Measurements from ENCODE around the gene ADAM8.
A peak's percentile ranks its signal among the peaks of the same experiment; 100 is the strongest.
"Not testable (repeated sequence)": the region's sequence is repeated elsewhere in the genome, so short reads cannot be mapped to it uniquely, and the experiment has no call there.

ADAM8 gene

DNA sequence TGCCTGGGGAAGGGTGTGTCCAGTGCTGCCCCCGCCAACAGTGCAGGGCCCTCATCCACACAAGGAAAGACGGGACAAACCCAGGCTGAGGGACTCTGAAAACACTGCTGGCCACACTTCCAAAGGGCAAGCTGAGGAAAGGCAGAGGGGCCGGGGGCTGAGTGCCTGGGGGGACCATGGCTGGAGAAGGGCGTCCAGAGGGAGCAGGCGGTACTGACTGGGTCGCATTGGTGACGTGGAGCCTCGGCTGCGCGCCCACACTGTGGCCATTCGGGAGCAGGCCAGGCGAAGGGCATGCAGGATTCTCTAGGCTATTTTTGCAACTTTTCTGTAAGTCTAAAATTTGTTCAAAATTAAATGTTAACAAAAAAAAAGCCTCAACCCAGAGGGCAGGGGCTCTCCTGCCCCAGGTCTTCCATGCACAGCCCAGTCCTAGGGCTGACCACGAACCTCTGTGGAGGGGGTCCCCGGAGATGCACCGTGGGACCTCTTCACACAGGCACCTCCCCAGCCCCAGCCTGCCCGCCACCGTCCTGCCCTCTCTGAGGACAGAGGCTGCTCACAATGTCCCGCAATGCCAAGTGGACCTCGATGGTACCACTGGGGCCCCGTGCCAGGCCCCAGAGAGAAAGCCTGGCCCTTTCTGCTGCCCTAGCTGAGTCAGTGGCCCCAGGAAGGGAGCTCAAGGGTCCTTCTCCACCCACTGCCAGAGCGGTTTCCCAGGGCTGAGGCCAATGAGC, 10.4 kb downstream of the ADAM8 start:
- no peak for DNase-seq

DNA sequence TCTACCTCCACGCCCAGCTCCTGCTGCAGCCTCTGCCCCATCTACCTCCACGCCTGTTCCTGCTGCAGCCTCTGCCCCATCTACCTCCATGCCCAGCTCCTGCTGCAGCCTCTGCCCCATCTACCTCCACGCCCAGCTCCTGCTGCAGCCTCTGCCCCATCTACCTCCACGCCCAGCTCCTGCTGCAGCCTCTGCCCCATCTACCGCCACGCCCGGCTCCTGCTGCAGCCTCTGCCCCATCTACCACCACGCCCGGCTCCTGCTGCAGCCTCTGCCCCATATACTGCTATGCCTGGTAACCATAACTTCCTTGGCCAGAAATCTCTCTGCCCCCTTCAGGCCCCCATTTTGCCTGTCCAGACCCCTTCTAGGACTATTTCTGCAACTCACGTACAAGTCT, 11.6 kb downstream of the ADAM8 start:
- not testable (repeated sequence) for DNase-seq

DNA sequence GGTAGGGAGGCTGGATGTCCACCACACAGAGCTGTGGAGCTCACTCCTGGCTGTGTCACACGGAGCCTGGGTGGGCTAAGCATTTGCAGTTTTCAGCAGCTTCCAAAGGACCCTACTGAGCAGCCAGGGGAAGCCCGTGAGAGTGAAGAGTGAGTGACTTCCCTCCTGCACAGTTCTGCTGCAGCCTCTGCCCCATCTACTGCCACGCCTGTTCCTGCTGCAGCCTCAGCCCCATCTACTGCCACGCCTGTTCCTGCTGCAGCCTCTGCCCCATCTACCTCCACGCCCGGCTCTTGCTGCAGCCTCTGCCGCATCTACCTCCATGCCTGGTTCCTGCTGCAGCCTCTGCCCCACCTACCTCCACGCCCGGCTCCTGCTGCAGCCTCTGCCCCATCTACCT, 12.2 kb downstream of the ADAM8 start:
- DNase-seq = no peak

DNA sequence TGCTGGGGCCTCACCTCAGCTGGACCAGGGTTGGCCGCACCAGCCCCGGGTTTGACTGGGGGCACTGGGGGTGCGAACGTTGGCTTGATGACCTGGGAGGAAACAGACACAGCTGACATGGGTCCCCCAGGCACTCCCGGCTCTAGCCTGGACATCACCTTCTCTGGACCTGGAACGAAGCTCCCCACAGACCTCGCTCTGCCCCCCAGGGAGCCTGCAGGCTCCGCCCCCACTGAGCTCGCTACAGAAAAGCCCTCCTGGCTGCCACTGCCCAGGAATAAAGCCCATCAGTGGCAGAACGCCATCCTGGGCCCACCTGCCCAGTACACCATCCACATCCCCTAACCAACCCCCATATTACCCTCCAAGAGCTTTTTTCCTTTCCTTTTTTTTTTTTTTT, 13.0 kb downstream of the ADAM8 start:
- DNase-seq = no peak

DNA sequence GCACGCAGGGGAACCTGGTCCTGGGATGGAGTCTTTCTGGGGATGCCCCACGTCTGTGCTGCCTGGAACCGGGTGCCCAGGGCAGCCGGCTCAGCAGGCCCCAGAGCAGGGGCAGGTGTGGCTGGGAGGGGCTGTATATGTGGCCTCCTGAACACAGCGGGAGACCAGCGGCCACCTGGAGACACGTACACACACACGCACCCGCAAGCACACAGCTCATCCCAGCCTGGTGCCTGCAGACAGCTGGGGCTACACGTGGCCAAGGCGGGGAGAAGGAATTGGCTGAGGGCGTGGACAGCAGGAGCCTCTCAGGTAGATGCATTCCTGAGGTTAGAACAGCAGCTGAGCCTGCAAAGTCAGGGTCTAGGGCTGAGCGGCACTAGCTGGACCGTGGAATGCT, 14.0 kb downstream of the ADAM8 start:
- peak; percentile 69 for DNase-seq

DNA sequence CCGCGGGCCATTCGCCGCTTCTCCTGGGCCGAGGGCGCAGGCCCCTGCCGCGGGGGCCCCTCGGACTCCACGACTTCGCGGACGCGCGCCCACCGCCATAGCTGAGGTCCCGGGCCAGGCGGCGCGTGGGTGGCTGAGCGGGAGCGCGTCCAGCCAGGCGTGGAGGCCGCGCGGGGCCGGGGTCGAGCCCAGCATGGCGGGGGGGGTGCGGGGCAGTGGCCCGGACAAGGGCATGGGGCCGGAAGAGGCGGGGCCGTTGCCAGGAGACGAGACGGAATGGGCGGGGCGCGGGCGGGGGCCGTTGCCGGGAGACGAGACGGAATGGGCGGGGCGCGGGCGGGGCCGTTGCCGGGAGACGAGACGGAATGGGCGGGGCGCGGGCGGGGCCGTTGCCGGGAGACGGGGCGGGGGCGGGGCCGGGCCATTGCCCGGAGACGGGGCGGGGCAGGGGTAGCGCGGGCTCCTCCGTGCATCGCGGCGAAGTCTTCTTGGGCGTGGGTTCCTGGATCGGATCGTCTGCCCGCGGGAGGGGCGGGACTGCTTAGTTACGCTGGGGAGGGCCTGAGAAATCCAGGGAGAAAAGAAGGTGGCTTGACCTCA, 14.8 kb downstream of the ADAM8 start:
- DNase-seq = peak; percentile 71

DNA sequence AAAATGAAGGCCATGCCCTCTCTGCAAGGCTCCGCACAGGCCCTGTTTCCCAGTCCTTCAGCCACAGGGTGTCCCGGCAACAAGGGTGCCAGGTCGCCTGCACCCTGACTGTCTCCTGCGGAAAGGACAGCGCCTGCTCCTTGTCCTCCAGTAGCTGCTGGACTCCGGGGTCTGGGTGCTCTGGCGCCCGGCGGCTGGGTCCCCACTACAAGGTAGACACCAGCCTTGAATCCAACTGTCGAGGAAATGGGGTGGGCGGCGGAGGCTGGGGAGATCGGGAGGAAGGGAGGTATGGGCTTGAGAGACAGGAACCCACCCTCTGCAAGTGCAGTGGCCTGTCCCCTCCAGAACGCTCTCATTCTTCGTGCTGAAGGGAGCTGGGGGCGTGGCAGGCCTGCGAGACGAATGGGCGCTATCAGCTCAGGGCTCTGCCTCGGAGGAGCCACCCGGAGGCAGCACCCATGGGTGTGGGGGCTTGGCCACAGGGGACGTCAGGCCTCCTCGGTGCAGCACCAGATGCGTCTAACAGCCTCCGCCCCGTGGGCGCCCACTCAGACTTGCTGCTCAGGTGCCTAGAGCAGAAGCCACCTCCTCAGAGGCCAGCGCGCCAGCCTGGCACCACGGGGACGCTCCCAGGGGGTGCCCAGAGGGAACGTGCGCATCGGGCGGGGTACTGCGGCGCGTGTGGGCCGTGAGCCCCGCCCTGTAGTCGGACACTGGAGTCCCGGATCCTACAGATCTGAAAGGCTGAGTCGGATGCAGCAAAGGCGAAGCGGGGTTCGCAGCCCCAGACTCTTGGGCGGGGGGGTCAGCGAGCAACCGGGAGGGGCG, 15.6 kb downstream of the ADAM8 start:
- DNase-seq = peak; percentile 29

DNA sequence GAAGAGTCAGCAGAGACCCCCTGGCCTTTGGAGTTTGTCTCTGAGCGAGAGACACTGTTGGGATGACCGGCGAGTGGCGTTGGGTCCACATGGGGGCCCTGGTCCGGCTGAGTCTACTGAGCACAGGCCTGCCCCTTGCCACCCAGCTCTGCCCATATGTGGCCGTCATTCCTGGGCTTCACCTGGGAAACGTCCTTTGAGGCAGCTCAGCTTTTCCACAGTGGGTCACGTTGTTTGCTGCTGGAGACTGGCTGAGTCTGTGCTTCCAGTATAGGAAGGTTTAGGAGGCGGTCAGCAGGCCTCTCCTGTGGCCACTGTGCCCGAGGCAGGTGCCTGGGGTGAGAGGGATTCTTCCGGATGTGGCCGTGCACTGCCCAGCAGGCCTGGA, 17.1 kb downstream of the ADAM8 start:
- no peak for DNase-seq

DNA sequence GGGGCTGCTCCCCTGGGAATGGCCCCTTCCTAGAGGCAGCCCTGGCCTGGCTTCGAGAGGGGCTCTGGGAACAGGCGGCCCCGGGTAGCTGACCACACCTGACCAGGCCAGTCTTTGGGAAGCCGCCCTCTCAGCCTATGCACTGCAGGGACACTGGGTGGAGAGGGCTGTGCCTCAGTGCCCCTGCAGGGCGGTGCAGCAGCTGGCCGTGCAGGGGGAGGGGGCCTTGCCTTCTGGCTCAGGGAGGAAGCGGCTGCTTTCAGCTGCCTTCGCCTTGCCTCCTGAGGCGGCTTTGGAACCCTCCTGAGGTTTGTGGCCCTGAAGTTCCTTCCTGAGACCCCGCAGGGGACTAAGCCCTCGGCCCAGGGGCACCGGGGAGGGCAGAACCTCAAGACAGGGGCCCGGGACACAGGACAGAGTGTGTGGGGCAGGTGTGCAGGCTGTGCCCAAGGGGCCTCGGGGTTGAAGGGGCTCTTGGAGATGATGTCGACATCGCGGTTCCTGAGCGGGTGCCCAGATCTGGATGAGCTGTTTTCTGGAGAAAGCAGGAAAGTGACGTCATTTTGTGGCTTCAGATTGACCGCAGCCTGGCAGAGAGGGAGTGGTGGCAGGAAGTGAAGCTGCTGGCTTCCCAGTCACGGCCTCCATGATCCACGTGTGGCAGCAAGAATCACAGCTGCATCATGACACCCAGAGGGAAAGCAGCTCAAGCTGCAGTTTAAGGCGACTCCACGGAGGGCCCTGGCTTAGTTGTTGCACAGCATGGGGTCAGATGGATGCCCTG, 17.7 kb downstream of the ADAM8 start:
- no peak for DNase-seq

DNA sequence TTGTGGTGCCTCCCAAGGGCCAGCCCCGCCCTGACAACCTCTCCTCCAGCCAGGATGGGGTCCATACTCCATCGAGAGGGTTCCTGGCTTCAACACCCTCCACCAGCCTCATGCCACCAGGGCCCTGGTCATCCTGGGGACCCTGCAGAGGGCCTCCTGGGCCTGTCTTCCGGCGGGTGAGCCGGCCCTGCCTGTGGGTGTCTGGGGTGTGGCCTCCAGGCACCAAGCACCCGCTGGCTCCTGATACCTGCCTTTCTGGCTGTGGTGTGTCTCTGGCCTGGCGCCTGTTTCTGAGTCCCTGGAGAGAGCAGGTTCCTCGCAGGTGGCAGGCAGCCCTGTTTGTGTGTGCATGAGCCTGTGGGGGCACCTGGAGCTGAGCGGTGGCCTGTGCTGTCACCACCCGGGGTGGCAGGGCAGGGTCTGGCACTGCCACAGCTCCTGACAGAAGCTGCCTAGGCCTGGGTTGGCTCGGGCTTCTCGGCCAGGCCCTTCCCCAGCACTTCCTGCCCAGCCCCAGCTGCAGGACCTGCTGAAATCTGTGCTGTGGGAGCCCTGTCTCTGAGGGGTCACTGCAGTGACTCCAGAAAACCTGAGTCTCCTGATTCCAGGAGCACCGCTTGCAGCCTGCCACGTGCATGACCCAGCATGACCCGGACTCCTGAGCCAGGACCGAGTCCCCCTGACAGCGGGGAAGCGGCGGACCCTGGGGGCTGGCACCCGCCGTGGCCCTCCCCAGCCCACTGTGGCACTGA, 18.4 kb downstream of the ADAM8 start:
- DNase-seq = peak; percentile 41

DNA sequence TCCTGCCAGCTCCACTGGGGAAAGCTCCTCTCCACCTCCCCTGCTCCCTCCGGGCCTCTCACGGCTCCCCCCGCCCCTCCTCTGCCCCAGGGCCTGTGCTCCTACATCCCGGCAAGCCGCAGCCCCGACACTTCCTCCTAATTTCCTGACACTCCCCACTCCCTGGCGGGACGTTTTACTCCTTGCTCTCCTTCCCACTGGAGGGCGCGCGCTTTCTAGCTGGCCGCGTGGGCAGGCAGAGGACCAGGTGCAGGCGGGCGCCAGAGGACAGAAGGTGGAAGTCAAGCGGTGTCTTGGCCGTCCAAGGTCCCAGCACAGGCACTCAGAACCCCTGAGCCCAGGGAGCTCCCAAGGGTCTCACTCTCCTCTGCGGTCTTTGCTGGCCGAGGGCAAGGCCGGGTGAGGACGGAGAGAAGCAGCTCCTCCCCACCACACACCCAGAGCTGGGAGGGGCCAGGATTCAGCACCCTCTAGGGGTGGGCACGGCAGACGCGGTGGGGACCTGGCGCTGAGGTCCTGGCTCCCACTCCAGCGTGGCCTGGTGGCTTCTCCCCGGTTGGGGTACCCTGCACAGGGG, 19.1 kb downstream of the ADAM8 start:
- no peak for DNase-seq

DNA sequence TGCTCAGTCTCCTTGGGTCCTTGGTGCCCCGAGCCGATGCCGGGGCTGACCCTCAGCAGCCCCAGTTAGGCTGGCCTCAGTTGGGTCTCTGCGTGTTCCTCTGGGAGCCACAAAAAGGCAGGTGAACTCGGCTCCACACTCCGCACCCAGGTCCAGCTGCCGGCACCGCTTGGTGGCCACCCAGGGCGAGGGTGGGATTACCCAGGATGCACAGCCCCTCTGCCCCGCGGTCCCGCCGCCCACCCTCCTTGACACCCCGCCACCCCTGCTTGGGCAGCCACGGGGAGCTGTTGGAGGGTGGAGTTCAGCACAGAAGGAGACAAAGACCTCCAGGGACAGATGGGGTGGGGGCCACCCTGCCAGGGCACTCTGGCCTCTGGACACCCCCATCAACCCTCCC, 21.3 kb downstream of the ADAM8 start:
- no peak for DNase-seq

DNA sequence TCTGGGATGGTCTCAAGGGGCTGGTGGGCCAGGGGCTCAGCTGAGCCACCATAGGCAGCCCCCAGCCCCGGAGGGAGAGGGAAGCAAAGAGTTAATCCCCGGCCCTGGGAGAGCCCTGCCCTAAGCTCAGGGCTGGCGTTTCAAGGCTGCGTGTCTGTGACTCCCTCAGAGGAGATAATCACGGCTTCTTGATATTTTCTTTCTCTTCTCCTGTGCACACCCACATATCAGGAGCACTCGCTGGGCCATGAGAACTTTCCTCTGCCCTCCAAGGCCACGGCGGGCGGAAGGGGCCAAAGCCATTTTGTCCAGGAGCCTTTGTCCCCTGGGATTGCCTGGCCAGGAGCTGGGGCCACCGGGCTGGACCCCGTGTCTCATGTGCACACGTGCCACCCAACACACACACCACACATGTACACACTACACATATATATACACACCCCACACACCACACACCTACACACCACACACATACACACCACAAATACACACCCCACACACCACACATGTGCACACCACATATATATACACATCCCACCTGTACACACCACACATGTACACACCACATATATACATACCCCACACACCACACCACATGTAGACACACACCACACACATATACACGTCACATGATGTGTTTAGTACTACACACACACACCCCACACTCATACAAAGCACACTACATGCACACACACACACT, 22.1 kb downstream of the ADAM8 start:
- no peak for DNase-seq

DNA sequence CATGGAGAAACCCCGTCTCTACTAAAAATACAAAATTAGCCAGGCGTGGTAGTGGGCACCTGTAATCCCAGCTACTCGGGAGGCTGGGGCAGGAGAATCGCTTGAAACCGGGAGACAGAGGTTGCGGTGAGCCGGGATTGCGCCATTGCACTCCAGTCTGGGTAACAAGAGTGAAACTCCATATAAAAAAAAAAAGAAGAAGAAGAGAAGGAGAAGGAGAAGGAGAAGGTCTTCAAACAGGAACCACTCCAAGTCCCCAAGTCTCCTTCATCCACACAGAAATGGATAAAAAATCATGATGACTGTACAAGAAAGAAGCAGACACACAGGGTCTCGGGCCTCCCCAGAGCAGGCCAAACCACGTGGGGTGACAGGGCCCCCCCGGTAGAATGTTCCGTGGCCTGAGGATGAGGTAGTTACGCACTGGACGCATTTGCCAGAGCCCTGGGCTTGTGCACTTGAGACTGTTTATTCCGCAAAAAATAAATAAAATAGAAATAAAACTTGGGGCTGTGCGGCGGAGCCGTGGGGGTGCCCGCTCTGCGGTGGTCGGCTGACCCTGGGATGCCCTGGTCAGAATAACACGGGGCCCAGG, 23.2 kb downstream of the ADAM8 start:
- no peak for DNase-seq

DNA sequence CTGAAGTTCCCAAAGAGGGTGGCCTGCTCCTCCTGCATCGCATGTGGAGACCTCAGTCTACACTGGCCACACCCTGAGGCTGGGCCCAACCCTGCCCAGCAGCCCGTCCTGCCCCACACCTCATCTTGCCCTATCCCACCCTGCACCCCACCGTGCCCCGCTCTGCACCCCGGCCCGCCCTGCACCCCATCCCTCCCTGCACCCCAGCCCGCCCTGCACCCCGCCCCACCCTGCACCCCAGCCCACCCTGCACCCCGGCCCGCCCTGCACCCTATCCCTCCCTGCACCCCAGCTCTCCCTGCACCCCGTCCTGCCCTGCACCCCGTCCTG, 24.5 kb downstream of the ADAM8 start:
- no peak for DNase-seq

DNA sequence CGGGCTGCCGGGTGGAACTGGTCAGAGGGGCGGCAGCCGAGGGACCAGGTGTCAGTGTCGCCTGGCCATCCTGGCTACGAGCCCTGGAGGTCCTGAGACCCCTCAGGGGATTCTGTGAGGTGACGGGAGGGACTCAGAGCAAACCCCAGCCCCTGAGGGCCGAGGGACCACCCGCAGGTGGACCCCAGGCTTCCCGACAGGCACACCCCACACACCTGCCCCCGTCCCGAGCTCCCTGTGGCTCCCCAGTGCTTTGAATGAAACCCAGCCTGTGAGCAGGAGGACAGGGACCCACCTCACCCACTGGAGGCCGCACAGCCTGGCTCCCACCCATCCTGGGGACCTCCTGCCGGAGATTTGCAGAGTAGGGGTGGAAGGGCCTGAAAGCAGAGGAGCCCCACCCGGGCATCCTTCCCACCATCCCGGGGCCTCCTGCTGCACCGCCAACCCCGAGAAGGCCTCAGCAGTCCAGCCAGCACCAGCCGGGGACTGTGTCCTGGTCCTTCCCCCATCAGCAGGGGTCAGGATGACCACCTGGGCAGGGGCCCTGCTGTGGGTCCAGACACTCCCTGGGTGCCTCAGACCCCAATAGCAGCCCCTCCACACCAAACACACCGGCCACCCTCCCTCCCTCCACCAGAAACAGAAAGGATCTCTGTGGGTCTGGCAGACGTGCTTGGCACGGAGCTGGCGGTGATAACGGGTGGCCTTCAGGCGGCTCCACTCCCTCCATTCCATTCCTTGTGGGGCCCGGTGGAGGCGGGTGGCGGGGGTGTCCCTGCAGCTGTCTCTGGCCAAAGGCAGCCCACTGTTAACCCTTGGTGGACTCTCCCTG, 25.1 kb downstream of the ADAM8 start:
- DNase-seq = no peak

DNA sequence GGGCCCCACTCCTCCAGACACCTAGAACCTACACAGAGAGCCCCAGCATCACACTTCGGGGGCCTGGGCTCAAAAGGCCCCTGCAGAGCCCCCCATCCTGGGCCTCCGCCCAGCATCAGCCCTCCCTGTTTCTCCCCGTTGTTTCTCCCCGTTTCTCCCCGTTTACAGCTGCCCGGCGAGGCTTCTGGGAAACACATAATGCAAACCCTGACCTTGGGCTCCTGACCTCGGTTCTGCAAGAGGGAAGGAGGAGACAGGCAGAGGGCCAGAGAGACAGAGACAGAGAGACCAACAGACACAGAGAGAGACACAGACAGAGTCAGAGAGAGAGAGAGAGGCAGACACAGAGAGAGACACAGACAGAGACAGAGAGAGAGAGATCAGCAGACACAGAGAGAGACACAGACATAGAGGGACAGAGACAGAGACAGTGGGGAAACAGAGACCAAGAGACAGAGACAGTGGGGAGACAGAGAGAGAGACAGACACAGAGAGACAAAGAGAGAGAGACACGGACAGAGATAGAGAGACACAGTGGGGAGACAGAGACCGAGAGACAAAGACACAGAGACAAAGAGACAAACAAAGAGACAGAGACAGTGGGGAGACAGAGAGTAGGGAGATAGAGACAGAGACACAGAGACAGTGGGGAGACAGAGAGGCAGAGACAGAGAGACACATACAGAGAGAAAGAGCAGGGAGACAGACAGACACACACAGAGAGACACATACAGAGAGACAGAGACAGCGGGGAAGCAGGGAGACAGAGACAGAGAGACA, 26.5 kb downstream of the ADAM8 start:
- DNase-seq = no peak

DNA sequence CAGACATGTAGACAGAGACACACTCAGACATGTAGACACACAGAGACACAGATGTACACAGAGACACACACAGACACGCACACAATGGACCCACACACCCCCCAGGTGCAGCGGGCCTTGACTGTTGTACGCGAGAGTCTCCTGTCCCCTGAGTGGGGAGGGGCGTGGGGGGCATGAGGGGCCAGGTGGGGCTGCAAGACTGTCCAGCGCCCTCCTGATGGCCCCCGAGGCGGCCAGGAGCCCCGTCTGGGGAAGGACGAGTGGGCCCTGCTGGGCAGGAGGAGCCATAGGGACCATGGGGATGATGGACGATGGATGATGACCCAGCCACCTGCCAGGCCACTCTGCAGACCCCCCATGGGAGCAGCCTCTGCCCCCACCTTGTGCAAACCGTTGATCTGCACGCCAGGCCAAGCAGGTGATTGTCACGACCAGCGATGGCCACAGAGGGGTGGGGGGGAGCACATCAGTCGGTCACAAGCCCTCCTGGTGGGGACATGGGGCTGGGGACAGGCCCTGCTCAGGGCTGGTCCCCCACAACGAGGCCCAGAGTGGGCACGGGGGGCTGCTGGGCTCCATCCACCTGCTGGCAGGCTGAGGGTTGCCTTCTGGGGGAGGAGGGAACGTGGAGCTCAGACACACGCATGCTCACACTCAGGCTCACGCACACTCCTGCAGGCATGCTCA, 27.4 kb downstream of the ADAM8 start:
- DNase-seq = no peak

DNA sequence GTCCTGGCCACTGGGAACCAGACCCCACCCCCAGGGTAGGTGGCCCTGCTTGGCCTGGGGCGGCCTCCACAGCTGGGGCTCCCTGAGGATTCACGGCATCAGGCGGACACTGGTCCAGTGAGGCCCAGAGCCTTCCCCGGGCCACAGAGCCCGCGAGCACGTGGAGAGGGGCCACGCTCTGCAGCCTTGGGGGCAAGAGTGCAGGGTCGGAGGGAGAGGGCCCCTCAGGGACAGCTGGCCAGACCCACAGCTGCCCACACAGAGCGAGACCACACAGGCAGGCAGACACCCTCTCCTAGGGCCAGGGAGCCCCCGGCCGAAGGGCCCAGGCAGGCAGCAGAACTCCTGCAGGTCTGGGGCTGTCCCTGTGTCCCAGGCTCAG, 28.3 kb downstream of the ADAM8 start:
- DNase-seq = no peak

Data from NCI-H345 (cell line).